H1 (cell line): ENCODE results near the gene MALT1. TPM values are rescaled to one million over a fixed set of nuclear protein-coding genes. Genes with fewer than 3 reads are reported as not detected.

Experiments used
- ATF2 ChIP-seq: IDR thresholded peaks from 2 replicates; pipeline ENCODE4 v1.6.1; 2012; ENCODE audit warnings: low read length, inconsistent platforms
- GABPA ChIP-seq: IDR thresholded peaks from 2 replicates; pipeline ENCODE4 v1.6.1; 2011; ENCODE audit warnings: mild to moderate bottlenecking, low read length, moderate library complexity, borderline replicate concordance; ENCODE audit not compliant: insufficient read depth
- POU5F1 ChIP-seq: IDR thresholded peaks from 2 replicates; pipeline ENCODE4 v1.6.1; 2011; ENCODE audit warnings: low read depth, mild to moderate bottlenecking, low read length, moderate library complexity
- polyA plus RNA-seq, 7 experiments: library from polyadenylated mRNA; depleted of rRNA in 3 of 7; stranded (reverse) in 5 of 7; unstranded in 2 of 7; fragments of >200 nt in 5 of 7; fragments of 200-250 nt in 2 of 7; gene quantifications; 1 replicate in 5 of 7; 2 replicates in 1 of 7; 4 replicates in 1 of 7; pipeline versions ENCODE4 v1.2.1 to v1.2.3, GENCODE V29; 2011 to 2013; ENCODE audit warnings: missing spikeins in 2 of 7, mixed read lengths in 2 of 7
- total RNA-seq: library from RNA; stranded (reverse); fragmentation: NEBNext Ultra II Directional; extraction: Animal tissue kit (Norgen Biotek cat#: 25700); gene quantifications from 2 replicates; pipeline ENCODE4 v1.2.1, GENCODE V29; 2021

The MALT1 gene
- total and polyA plus RNA-seq, 2 of the 8 experiments (the other 6 are each of a cell fraction or from before 2014, with no cell fraction given): 10.7 to 25.9 TPM

DNA sequence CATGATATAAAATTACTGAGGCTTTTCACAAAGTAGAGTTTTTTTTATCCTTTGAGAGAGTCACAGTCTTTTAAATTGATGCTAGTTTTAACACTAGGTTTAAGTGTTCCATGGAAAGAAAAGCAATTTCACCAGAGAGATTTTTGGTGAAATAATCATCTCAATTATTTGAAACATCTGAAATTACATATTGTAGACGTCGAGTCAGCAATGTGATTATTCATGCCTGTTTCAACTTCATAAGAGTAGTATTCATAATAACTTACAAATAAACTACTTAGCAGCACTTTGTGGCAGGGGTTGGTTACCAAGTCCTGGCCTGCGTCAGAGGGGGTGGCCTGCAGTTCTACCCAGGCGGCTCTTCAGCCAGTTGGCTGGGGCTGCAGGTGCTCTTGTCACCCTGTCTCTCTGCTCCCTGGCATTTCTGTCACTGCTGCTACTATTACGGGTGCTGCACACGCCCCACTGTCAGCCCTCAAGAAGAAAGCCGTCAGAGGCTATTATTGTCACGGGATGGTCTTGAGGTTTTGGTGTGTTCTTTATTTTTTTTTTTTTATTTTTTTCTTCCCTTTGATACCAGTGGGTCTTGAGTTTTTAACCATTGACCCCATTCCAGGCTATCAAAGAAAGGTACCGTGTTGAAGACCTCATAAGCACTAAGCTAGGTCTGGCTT lies 50.4 kb downstream of the MALT1 start (continued):
- TF ChIP-seq ATF2: no peak
- no peak for TF ChIP-seq POU5F1
- TF ChIP-seq GABPA: no peak
